GM10248 (cell line): ENCODE data around the gene ASB6.

ENCODE experiments used
- CTCF ChIA-PET: fragments of 300-600 bp; sonication (Branson Sonifier 250); formaldehyde crosslinking; extraction: SDS; loops from one replicate; lab custom pipeline; 2021; ENCODE audit warnings: antibody characterized with exemption; lab: Yijun Ruan, JAX
- POLR2A ChIA-PET: fragments of 350-650 bp; sonication (Branson Sonifier 250); formaldehyde crosslinking; extraction: SDS; loops from one replicate; lab custom pipeline; 2020; ENCODE audit warnings: antibody characterized with exemption; lab: Yijun Ruan, JAX
- DNase-seq: peaks from one replicate; pipeline ENCODE4 v3.0.0; 2012; ENCODE audit errors: extremely low spot score
- TF ChIP-seq, protein P1 (sequence below): IDR thresholded peaks from 2 replicates; pipeline ENCODE4 v1.5.1; 2012; ENCODE audit warnings: mild to moderate bottlenecking, low read depth; ENCODE audit errors: extremely low read depth, missing control alignments, control extremely low read depth

The ASB6 gene

DNA sequence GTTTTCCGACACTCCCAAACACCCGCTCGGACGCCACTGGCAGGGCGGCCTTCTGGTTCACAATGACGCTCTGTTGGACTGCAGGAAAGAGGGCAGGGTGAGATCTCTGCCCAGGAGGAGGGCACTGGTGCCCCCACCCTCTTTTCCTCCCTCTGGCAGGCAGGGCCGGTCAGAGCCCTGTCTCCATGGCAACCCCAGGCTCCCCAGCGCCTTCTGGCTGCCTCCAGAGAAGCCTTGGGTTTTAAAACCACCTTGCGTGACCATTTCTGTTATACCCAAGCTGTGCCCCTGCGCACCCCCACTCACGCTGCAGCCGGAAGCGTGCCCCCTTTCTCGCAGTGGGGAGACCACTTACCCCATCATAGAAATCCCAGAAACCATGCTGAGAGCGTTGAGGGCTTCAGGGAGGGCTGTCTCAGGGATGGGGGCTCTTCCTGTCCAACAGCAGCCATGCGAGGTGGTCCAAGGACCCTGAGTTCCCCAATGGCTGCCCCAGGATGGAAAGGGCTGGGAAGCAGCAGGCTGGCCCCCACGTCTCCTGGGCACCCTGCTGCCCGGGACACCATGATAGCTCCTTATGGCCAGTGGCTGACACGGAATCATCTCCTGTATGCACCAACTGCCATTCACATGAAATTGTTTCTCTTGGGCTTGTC lies 28.3 kb downstream of the ASB6 start:
- no peak for DNase-seq
- CTCF ChIA-PET, result interaction anchor here (0.8 to 6.5 kb wide), 5 partner anchors 10 to 482 kb away, joined by 3 to 89 read pairs (median 11); partner anchors contain the start of genes C9orf50 and NTMT1
- POLR2A ChIA-PET, result no interaction called here
- TF ChIP-seq, protein P1, sequence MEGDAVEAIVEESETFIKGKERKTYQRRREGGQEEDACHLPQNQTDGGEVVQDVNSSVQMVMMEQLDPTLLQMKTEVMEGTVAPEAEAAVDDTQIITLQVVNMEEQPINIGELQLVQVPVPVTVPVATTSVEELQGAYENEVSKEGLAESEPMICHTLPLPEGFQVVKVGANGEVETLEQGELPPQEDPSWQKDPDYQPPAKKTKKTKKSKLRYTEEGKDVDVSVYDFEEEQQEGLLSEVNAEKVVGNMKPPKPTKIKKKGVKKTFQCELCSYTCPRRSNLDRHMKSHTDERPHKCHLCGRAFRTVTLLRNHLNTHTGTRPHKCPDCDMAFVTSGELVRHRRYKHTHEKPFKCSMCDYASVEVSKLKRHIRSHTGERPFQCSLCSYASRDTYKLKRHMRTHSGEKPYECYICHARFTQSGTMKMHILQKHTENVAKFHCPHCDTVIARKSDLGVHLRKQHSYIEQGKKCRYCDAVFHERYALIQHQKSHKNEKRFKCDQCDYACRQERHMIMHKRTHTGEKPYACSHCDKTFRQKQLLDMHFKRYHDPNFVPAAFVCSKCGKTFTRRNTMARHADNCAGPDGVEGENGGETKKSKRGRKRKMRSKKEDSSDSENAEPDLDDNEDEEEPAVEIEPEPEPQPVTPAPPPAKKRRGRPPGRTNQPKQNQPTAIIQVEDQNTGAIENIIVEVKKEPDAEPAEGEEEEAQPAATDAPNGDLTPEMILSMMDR, result no peak

DNA sequence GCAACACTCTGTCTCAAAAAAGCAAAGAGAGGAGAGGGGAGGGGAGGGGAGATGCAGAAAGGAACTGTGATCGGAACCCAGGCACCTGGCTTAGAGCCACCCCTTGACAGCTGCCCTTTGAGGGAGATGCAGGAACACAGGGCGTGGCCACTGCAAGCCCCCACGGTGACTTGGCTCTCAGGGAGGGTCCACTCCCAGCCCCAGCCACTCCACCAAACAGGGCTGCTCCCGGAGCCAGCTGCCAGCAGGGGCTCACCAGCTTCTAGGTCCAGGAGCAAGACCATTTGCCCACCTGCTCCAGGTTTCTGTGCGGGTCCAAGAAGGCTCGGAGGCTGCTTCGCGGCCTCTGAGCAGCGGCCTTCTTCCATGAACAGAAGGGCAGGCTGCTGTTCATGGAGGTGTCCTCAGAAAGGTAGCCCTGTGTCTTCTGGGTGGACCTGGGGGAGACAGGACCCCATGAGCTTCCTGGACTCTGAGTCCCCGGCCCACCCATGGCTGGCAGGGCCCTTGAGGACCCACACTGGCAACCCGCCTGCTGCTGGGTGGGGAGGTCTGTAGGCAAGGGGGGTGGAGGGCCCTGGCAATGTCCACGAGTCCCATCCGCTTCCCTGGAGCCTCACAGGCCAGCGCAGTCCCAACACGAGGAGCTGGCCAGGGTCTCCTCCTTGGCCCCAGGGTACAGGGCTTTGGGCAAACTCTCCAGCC lies 29.0 kb downstream of the ASB6 start:
- TF ChIP-seq, protein P1, result no peak
- no peak for DNase-seq
- POLR2A ChIA-PET, result no interaction called here
- CTCF ChIA-PET, result interaction anchor here (2.4 to 6.5 kb wide), 5 partner anchors 11 to 482 kb away, joined by 10 to 89 read pairs (median 12); partner anchors contain the start of genes C9orf50 and NTMT1

GRCh38 chr9:129612123-129612522 lies 29.8 kb downstream of the ASB6 start:
- ChIA-PET CTCF (interaction anchor here (1.4 to 6.5 kb wide), 9 partner anchors 10 to 490 kb away, joined by 4 to 89 read pairs (median 10); partner anchors contain the start of genes C9orf50 and NTMT1), POLR2A (no interaction called here)

GRCh38 chr9:129611307-129611800 lies 30.6 kb downstream of the ASB6 start:
- TF ChIP-seq, protein P1, result no peak
- CTCF ChIA-PET, result interaction anchor here (0.7 to 6.5 kb wide), 30 partner anchors 9 to 499 kb away, joined by 3 to 89 read pairs (median 5); partner anchors contain the start of genes ASB6, C9orf50, IER5L and NTMT1
- POLR2A ChIA-PET, result no interaction called here
- no peak for DNase-seq

More at GRCh38 chr9:129612123-129612522, 29.8 kb downstream of the ASB6 start:
- TF ChIP-seq, protein P1, result no peak
- DNase-seq, result no peak

GRCh38 chr9:129610473-129611306 lies 31.3 kb downstream of the ASB6 start:
- peak; percentile 82 for DNase-seq
- ChIA-PET CTCF (interaction anchor here (0.7 to 6.5 kb wide), 30 partner anchors 8 to 499 kb away, joined by 3 to 89 read pairs (median 5); partner anchors contain the start of genes ASB6, C9orf50, IER5L and NTMT1), POLR2A (no interaction called here)
- TF ChIP-seq, protein P1, result peak; percentile 97

- no peak for DNase-seq
- TF ChIP-seq, protein P1, result no peak
- CTCF ChIA-PET, result no interaction called here
- POLR2A ChIA-PET, result no interaction called here
Measured at GRCh38 chr9:129610213-129610472, 31.8 kb downstream of the ASB6 start.
